ENCODE data around the gene STAT5B.

The STAT5B gene

DNA sequence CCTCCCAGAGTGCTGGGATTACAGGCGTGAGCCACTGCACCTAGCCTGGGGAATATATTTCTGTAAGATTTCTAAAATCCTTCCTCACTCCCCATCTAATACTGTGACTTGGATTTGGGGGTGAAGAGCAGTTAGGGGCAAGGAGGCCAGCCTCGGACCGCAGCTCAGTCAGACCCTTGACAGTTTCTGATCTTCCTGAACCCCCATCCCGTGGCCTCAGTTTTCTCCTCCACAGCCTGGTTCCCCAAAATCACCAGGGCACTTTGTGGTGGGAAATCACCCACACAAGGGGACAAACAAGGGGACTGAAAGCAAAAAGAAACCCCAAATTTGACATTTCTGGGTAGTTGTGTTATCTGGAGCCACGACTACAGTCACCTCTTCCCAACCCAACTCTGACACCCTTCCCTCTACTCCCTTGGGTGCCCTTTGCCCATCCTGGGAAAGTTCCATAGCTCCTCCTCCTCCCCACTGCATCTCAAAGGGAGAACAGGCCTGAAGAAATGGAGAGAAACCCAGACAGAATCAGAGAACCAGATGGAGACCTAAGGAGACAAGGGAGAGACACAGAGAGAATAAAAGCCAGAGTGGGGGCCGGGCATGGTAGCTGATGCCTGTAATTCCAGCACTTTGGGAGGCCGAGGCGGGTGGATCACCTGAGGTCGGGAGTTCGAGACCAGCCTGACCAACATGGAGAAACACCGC, 9.3 kb upstream of the STAT5B start:
- Histone ChIP-seq H3K9me2 (replicated peaks; ENCODE audit: insufficient read depth, low read length) (no peaks in the 10 kb centered on the region), H3K36me3 (replicated peaks; ENCODE audit: insufficient read depth, low read length) (no peaks in the 10 kb centered on the region), H3F3A (ENCODE audit: insufficient read depth, low read length) (no peaks in the 10 kb centered on the region), H3K27ac (ENCODE audit: low read length) (no peak overlapping the region), H3K4me2 (ENCODE audit: low read depth, low read length) (no peak overlapping the region), H2AFZ (ENCODE audit: low read length) (no peak overlapping the region), H3K27me3 (replicated peaks; ENCODE audit: insufficient read depth, low read length) (peaks cover 15% of the 10 kb centered on the region), H3K79me2 (ENCODE audit: low read length) (no peaks in the 10 kb centered on the region), H3K9me3 (replicated peaks; ENCODE audit: insufficient read depth, low read length) (no peaks in the 10 kb centered on the region), H4K20me1 (ENCODE audit: insufficient read depth, low read length) (no peaks in the 10 kb centered on the region), H3K4me3 (ENCODE audit: low read length) (no peak overlapping the region), H3K4me1 (ENCODE audit: low read length) (no peaks in the 10 kb centered on the region), H3K9ac (ENCODE audit: low read length) (no peak overlapping the region)
- DNase-seq, result no peak
- no peak for TF ChIP-seq CTCF (IDR thresholded peaks at IDR 0.05; ENCODE audit: low read length)
- TF ChIP-seq EZH2 (optimal IDR thresholded peaks at IDR 0.05; ENCODE audit: low read depth, low read length), result no peak
- TF ChIP-seq EZH2phosphoT487 (IDR thresholded peaks at IDR 0.05; ENCODE audit: low read length), result no peak

DNA sequence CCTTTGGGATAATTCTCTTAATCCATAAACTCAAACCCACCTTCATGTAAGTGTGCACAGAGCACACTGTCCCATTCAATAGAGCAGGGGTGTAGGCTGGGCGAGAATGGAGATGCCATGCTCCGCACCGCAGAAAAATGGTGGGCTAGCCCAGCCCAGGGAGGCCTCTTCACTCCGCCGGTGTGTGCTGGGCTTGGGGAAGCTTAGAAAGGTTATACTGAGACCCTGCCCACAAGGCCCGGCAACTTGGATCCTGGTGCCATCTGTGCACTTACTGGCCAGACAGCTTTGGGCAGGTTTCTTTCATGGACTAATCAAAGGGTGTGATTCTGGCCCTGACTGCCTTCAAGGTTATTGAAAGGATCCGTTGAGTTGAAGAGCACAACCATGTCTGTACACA, 8.4 kb upstream of the STAT5B start:
- Histone ChIP-seq H3K4me1 (ENCODE audit: low read length) (no peaks in the 10 kb centered on the region), H3F3A (ENCODE audit: insufficient read depth, low read length) (no peaks in the 10 kb centered on the region), H3K9me2 (replicated peaks; ENCODE audit: insufficient read depth, low read length) (no peaks in the 10 kb centered on the region), H3K27me3 (replicated peaks; ENCODE audit: insufficient read depth, low read length) (peaks cover 15% of the 10 kb centered on the region), H2AFZ (ENCODE audit: low read length) (no peak overlapping the region), H3K9me3 (replicated peaks; ENCODE audit: insufficient read depth, low read length) (no peaks in the 10 kb centered on the region), H3K27ac (ENCODE audit: low read length) (no peak overlapping the region), H3K36me3 (replicated peaks; ENCODE audit: insufficient read depth, low read length) (no peaks in the 10 kb centered on the region), H3K9ac (ENCODE audit: low read length) (no peak overlapping the region), H3K79me2 (ENCODE audit: low read length) (no peaks in the 10 kb centered on the region), H3K4me3 (ENCODE audit: low read length) (no peak overlapping the region), H3K4me2 (ENCODE audit: low read depth, low read length) (no peak overlapping the region), H4K20me1 (ENCODE audit: insufficient read depth, low read length) (no peaks in the 10 kb centered on the region)
- TF ChIP-seq EZH2phosphoT487 (IDR thresholded peaks at IDR 0.05; ENCODE audit: low read length) (no peak), CTCF (IDR thresholded peaks at IDR 0.05; ENCODE audit: low read length) (no peak), EZH2 (optimal IDR thresholded peaks at IDR 0.05; ENCODE audit: low read depth, low read length) (no peak)
- no peak for DNase-seq

DNA sequence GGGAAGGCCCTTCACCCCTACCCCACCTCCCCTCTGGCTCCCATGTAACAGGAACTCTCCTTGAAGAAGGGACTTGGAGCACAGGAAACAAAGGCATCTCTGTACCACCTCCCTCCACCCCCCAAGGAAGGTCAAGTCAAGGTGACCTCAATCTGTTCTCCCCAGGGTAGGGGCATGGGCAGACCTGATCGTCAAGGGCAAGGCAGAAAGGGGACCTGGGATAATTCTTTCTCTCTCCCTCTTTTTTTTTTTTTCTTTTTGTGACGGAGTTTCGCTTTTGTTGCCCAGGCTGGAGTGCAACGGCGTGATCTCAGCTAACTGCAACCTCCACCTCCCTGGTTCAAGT, 7.8 kb upstream of the STAT5B start:
- H3K4me3 ChIP-seq (ENCODE audit: low read length), result no peak overlapping the region
- H4K20me1 ChIP-seq (ENCODE audit: insufficient read depth, low read length), result no peaks in the 10 kb centered on the region
- H3K9me3 ChIP-seq (replicated peaks; ENCODE audit: insufficient read depth, low read length), result no peaks in the 10 kb centered on the region
- DNase-seq, result no peak
- no peak overlapping the region for H3K4me2 ChIP-seq (ENCODE audit: low read depth, low read length)
- TF ChIP-seq EZH2 (optimal IDR thresholded peaks at IDR 0.05; ENCODE audit: low read depth, low read length), result no peak
- TF ChIP-seq CTCF (IDR thresholded peaks at IDR 0.05; ENCODE audit: low read length), result no peak
- no peak for TF ChIP-seq EZH2phosphoT487 (IDR thresholded peaks at IDR 0.05; ENCODE audit: low read length)
- no peaks in the 10 kb centered on the region for H3K9me2 ChIP-seq (replicated peaks; ENCODE audit: insufficient read depth, low read length)
- H3K27ac ChIP-seq (ENCODE audit: low read length), result no peak overlapping the region
- no peak overlapping the region for H2AFZ ChIP-seq (ENCODE audit: low read length)
- no peaks in the 10 kb centered on the region for H3K36me3 ChIP-seq (replicated peaks; ENCODE audit: insufficient read depth, low read length)
- H3K4me1 ChIP-seq (ENCODE audit: low read length), result no peaks in the 10 kb centered on the region
- no peak overlapping the region for H3K9ac ChIP-seq (ENCODE audit: low read length)
- peaks cover 13% of the 10 kb centered on the region for H3K27me3 ChIP-seq (replicated peaks; ENCODE audit: insufficient read depth, low read length)
- H3F3A ChIP-seq (ENCODE audit: insufficient read depth, low read length), result no peaks in the 10 kb centered on the region
- no peaks in the 10 kb centered on the region for H3K79me2 ChIP-seq (ENCODE audit: low read length)

All from MM.1S (cell line).